SK-N-MC (cell line): Measurements from ENCODE around the gene FRMD4A.

Source experiments
- EZH2 ChIP-seq: fragments of 200-600 bp; sonication (generic); IDR thresholded peaks from one replicate; pipeline ENCODE4 v1.6.1; 2017; ENCODE audit warnings: antibody characterized with exemption
- POLR2AphosphoS5 ChIP-seq: IDR thresholded peaks from 2 replicates; pipeline ENCODE4 v1.6.1; 2012; ENCODE audit warnings: mild to moderate bottlenecking, low read depth, low read length, borderline replicate concordance

DNA sequence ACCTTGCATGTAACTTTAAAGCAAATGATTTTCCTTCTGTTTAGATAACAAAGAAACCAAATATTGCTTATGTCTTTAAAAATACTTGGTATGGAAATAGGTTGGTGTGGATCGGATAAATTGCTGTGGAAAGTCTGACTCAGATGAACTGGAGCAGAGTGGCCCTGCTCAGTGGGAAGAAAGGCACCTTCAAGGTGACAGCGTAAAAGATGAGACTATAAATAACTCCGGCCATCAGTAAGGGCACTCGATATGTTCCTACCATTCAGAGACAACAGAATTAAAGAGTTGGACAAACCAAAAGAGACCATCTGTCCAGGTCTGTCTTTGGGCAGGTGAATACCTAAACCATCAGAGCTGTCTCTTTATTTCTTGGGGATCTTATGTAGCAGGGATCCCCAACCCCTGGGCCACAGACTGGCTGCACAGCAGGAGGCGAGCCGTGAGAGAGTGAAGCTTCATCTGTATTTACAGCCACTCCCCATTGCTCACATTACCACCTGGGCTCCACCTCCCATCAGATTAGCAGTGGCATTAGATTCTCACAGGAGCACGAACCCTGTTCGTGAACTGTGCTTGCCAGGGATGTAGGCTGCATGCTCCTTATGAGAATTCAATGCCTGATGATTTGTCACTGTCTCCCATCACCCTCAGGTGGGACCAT is 386.9 kb downstream of the FRMD4A start:
- TF ChIP-seq EZH2 (no peak), POLR2AphosphoS5 (no peak)
